ELF-1 (cell line): Measurements from ENCODE around the gene GAB4.
"Not testable (repeated sequence)": the region's sequence is repeated elsewhere in the genome, so short reads cannot be mapped to it uniquely, and the experiment has no call there.

Experiments used
- DNase-seq: peaks from one replicate; pipeline ENCODE4 v3.0.0-alpha.2; 2016; ENCODE audit warnings: low read depth, low spot score

GAB4 gene

GRCh38 chr22:17007852-17008731 is at the start of gene GAB4:
GAB4 (minus strand) TSS chr22:17008222; CDS start chr22:17008114, 108 bp downstream.
- DNase-seq, result no peak

GRCh38 chr22:17056807-17057206 is 48.8 kb upstream of the GAB4 start:
- no peak for DNase-seq

- DNase-seq, result no peak
Measured at GRCh38 chr22:17056058-17056457, 48.0 kb upstream of the GAB4 start.

GRCh38 chr22:17047656-17048055 is 39.6 kb upstream of the GAB4 start:
- no peak for DNase-seq

GRCh38 chr22:17046566-17047348 is 38.7 kb upstream of the GAB4 start:
- DNase-seq, result no peak

- DNase-seq, result no peak
Measured at GRCh38 chr22:17043521-17043920, 35.5 kb upstream of the GAB4 start.

- DNase-seq, result not testable (repeated sequence)
Measured at GRCh38 chr22:17036842-17037711, 29.1 kb upstream of the GAB4 start.

- peak; percentile 27 for DNase-seq
Measured at GRCh38 chr22:17035976-17036841, 28.2 kb upstream of the GAB4 start.

GRCh38 chr22:17035246-17035645 is 27.2 kb upstream of the GAB4 start:
- no peak for DNase-seq

GRCh38 chr22:17034532-17034931 is 26.5 kb upstream of the GAB4 start:
- not testable (repeated sequence) for DNase-seq

- not testable (repeated sequence) for DNase-seq
Measured at GRCh38 chr22:17032277-17032676, 24.3 kb upstream of the GAB4 start.

- not testable (repeated sequence) for DNase-seq
Measured at GRCh38 chr22:17024380-17024779, 16.4 kb upstream of the GAB4 start.

GRCh38 chr22:17015552-17015951 is 7.5 kb upstream of the GAB4 start:
- DNase-seq, result not testable (repeated sequence)

- not testable (repeated sequence) for DNase-seq
Measured at GRCh38 chr22:17014101-17014440, 6.0 kb upstream of the GAB4 start.

- no peak for DNase-seq
Measured at GRCh38 chr22:17013396-17014100, 5.5 kb upstream of the GAB4 start.

GRCh38 chr22:17012267-17012666 is 4.2 kb upstream of the GAB4 start:
- no peak for DNase-seq

- DNase-seq, result no peak
Measured at GRCh38 chr22:17009640-17010291, 1.7 kb upstream of the GAB4 start.

GRCh38 chr22:17007257-17007656 is 765 bp downstream of the GAB4 start:
- no peak for DNase-seq

- DNase-seq, result no peak
Measured at GRCh38 chr22:16989915-16990314, 18.1 kb downstream of the GAB4 start.

- DNase-seq, result no peak
Measured at GRCh38 chr22:16988257-16988656, 19.8 kb downstream of the GAB4 start.
